Thoracic aorta (tissue), 2 donors: Measurements from ENCODE around the gene KHK. TPM values are rescaled to one million over a fixed set of nuclear protein-coding genes. Genes with fewer than 3 reads are reported as not detected.

Experiments used
- ATAC-seq: fragments of 150-250 bp; one replicate; pipeline ENCODE4 v1.8.0; 2017; ENCODE audit warnings: low read depth; ENCODE audit not compliant: insufficient number of reproducible peaks, low FRiP score
- DNase-seq: peaks from one replicate; pipeline ENCODE4 v3.0.0-alpha.2; 2020; ENCODE audit warnings: low spot score
- H3K27ac ChIP-seq, 2 donors: fragments of 200-600 bp; sonication (generic); 1 replicate in 1 of 2; 2 replicates in 1 of 2; pipeline ENCODE4 v1.5.1; 2016; ENCODE audit warnings: mild to moderate bottlenecking in 2 of 2, moderate library complexity in 2 of 2
- H3K27me3 ChIP-seq: fragments of 200-600 bp; sonication (generic); replicated peaks from 2 replicates; pipeline ENCODE4 v1.6.0; 2016; ENCODE audit warnings: mild to moderate bottlenecking; ENCODE audit not compliant: insufficient read depth
- H3K36me3 ChIP-seq: fragments of 200-600 bp; sonication (generic); one replicate; pipeline ENCODE4 v1.5.1; 2016
- H3K4me1 ChIP-seq, 2 donors: fragments of 200-600 bp; sonication (generic); 1 replicate in 1 of 2; 2 replicates in 1 of 2; pipeline versions ENCODE4 v1.5.1 to v1.6.0; 2016; ENCODE audit warnings: low read depth in 2 of 2, mild to moderate bottlenecking in 1 of 2; ENCODE audit not compliant: control insufficient read depth in 1 of 2
- H3K4me3 ChIP-seq: fragments of 200-600 bp; sonication (generic); 2 replicates; pipeline ENCODE4 v1.5.1; 2016; ENCODE audit warnings: mild to moderate bottlenecking
- H3K9me3 ChIP-seq: fragments of 200-600 bp; sonication (generic); 2 replicates; pipeline ENCODE4 v1.5.1; 2016
- total RNA-seq, 2 donors: library from RNA; depleted of rRNA; stranded (reverse); fragments of >200 nt; gene quantifications; one replicate each; pipeline versions ENCODE4 v1.1.0 to v1.2.3, GENCODE V29; 2016
- TF ChIP-seq, protein P1 (sequence below): fragments of 200-600 bp; sonication (generic); IDR thresholded peaks from one replicate; pipeline ENCODE4 v1.5.1; 2019; ENCODE audit warnings: antibody characterized with exemption

Gene KHK
- total RNA-seq, 2 donors from 2014 or later: 1.5 to 2.6 TPM

DNA sequence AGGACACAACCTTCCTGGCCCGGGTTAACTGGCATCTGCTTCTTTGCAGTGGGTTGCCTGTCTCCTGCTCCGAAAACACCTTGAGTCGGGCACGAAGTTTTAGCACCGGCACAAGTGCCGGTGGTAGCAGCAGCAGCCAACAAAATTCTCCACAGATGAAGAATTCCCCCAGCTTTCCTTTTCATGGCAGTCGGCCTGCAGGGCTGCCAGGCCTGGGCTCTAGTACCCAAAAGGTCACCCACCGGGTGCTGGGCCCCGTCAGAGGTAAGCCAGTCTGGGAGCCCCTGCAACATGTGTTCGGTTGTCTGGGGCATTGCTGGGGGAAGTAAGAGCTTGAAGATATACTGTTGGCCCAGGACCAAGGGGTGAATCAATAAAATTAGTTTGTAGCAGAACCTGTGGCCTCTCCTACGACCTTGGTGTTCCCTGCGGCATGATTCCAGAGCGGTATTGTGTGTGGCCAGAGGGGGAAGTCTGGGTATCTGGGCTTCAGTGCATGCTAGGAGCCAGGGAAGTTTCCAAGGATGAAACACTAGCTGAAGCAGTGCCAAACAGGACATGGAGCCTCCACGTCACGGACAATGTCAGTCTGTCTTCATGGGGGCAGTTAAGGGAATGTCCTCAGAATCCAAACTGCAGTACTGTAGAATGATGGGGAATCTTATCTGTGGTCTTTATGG is 27.3 kb upstream of the KHK start:
- Histone ChIP-seq H3K27ac (no peak overlapping the region), H3K9me3 (no peaks in the 10 kb centered on the region), H3K4me1 (no peaks in the 10 kb centered on the region), H3K36me3 (peaks cover 40% of the 10 kb centered on the region), H3K4me3 (no peak overlapping the region), H3K27me3 (no peaks in the 10 kb centered on the region)
- TF ChIP-seq, protein P1, sequence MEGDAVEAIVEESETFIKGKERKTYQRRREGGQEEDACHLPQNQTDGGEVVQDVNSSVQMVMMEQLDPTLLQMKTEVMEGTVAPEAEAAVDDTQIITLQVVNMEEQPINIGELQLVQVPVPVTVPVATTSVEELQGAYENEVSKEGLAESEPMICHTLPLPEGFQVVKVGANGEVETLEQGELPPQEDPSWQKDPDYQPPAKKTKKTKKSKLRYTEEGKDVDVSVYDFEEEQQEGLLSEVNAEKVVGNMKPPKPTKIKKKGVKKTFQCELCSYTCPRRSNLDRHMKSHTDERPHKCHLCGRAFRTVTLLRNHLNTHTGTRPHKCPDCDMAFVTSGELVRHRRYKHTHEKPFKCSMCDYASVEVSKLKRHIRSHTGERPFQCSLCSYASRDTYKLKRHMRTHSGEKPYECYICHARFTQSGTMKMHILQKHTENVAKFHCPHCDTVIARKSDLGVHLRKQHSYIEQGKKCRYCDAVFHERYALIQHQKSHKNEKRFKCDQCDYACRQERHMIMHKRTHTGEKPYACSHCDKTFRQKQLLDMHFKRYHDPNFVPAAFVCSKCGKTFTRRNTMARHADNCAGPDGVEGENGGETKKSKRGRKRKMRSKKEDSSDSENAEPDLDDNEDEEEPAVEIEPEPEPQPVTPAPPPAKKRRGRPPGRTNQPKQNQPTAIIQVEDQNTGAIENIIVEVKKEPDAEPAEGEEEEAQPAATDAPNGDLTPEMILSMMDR: no peak
- ATAC-seq: no peak
- DNase-seq: no peak

DNA sequence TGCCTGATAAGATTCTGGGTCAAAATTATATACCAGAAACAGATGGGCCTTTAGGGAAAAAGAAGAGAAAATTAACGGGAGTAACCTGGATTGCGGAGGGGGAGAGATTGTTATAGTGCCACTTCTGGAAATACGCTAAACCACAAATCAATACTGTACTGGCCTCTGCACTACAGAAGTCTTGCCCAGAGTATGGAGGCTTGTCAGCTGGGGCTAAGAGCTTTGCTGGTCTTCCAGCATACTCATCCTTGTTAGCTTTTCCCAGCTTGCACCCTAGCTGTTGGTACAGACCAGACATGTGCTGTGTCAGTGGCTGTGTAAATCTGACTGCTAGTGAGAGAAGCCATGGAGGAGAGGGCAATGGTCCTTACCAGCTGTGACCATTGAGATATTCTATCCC is 26.2 kb upstream of the KHK start:
- no peaks in the 10 kb centered on the region for H3K27me3 ChIP-seq
- ATAC-seq: no peak
- no peak for DNase-seq
- no peaks in the 10 kb centered on the region for H3K9me3 ChIP-seq
- no peak overlapping the region for H3K4me3 ChIP-seq
- H3K4me1 ChIP-seq: no peaks in the 10 kb centered on the region
- no peak overlapping the region for H3K27ac ChIP-seq
- TF ChIP-seq, protein P1: no peak
- H3K36me3 ChIP-seq: peaks cover 30% of the 10 kb centered on the region

DNA sequence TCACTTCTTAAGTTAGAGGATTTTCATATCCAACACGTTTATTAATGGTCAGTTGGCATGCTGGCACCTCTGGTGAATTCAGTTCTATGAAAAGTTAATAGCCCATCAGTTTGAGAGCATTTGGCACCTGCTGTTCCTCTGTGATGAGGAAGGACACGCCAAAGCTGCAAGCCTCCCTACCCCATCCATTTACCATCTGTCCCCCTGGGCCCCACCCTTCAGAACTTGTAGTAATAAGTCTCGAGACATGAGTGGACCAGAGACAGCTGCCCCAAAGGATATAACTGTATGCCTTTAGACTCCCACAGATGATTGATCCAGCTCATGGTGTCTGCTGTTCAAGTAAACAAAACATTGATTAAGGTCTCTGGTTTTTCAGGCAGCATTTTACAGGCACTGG is 21.4 kb upstream of the KHK start:
- ATAC-seq (no peak), DNase-seq (no peak)
- TF ChIP-seq, protein P1: no peak
- Histone ChIP-seq H3K27me3 (no peaks in the 10 kb centered on the region), H3K36me3 (peaks cover 9% of the 10 kb centered on the region), H3K4me3 (no peak overlapping the region), H3K9me3 (no peaks in the 10 kb centered on the region), H3K4me1 (peaks cover 9 to 23% of the 10 kb centered on the region in 2 donors), H3K27ac (no peak overlapping the region)

DNA sequence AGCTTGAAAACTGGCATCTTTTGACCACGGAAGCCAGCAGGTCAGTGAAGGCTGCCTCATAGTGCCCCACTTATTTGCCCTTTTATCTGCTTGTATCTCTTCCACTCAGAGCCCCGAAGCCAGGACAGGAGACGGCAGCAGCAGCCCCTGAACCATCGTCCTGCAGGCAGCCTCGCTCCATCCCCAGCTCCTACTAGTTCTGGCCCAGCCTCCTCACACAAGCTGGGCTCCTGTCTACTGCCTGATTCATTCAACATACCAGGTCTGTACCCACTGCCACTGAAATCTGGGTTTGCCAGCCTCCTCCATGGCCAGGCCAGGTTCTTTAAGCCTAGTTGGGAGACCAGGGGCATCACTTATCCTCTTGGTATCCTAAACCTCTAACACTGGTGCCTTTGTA is 19.2 kb upstream of the KHK start:
- no peaks in the 10 kb centered on the region for H3K9me3 ChIP-seq
- peaks cover 14 to 30% of the 10 kb centered on the region in 2 donors for H3K4me1 ChIP-seq
- TF ChIP-seq, protein P1: no peak
- no peak overlapping the region for H3K27ac ChIP-seq
- H3K4me3 ChIP-seq: no peak overlapping the region
- ATAC-seq (no peak), DNase-seq (no peak)
- H3K36me3 ChIP-seq: peaks cover 9% of the 10 kb centered on the region
- H3K27me3 ChIP-seq: no peaks in the 10 kb centered on the region

DNA sequence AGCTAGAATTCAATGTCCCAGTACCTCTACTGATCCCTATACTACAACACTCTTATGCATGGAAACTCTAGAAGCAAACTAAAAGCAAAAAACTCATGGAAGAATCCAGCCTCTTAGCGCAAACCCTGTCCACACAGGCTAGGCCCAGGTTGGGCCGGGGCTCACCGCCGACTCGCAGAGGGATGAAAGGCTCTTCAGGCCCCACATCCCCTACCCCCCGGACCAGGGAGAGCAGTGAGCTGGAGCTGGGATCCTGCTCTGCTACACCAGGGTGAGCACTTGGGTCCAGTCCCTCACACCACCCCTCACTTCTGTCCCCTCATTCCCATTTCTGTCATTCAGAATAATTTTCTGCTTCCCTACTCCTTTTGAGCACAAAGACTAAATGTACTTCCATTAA is 17.1 kb upstream of the KHK start:
- no peak for ATAC-seq
- H3K36me3 ChIP-seq: peaks cover 3% of the 10 kb centered on the region
- no peak for DNase-seq
- no peaks in the 10 kb centered on the region for H3K27me3 ChIP-seq
- H3K4me3 ChIP-seq: no peak overlapping the region
- no peaks in the 10 kb centered on the region for H3K9me3 ChIP-seq
- H3K27ac ChIP-seq: peak overlapping the region; percentile 15 to 99
- TF ChIP-seq, protein P1: no peak
- H3K4me1 ChIP-seq: peaks cover 23 to 51% of the 10 kb centered on the region in 2 donors
